Erythroblast (primary cell): ENCODE data around the gene BAIAP2.

Experiments
- GATA1 ChIP-seq: IDR thresholded peaks from 2 replicates; pipeline ENCODE4 v1.6.1; 2011; ENCODE audit warnings: low read depth, mild to moderate bottlenecking, control low read depth, low read length, moderate library complexity
- POLR2A ChIP-seq: IDR thresholded peaks from 2 replicates; pipeline ENCODE4 v1.6.1; 2011; ENCODE audit warnings: mild to moderate bottlenecking, low read length

- TF ChIP-seq POLR2A (no peak), GATA1 (no peak)
These were observed 88.4 kb downstream of the BAIAP2 start for GRCh38 chr17:81123052-81124048.
